Adrenal gland (tissue), 12 donors: Measurements from ENCODE around the gene SUFU. TPM values are rescaled to one million over a fixed set of nuclear protein-coding genes. Genes with fewer than 3 reads are reported as not detected.

Source experiments
- DNase-seq, 7 donors: peaks; one replicate each; pipeline ENCODE4 v3.0.0-alpha.2; 2019 to 2020
- H3K27ac ChIP-seq, 5 donors: fragments of 200-600 bp; sonication (generic) in 4 of 5; 1 replicate in 3 of 5; 2 replicates in 2 of 5; pipeline versions ENCODE4 v1.5.1 to v1.8.0; 2016 to 2020; ENCODE audit warnings: mild to moderate bottlenecking in 1 of 5
- H3K27me3 ChIP-seq: fragments of 200-600 bp; 2 replicates; pipeline ENCODE4 v1.8.0; 2021
- H3K36me3 ChIP-seq, 2 donors: fragments of 200-600 bp; replicated peaks in 1 of 2; 1 replicate in 1 of 2; 2 replicates in 1 of 2; pipeline versions ENCODE4 v1.5.1 to v1.8.0; 2018 to 2022
- H3K4me1 ChIP-seq, 2 donors: fragments of 200-600 bp; replicated peaks in 1 of 2; 1 replicate in 1 of 2; 2 replicates in 1 of 2; pipeline versions ENCODE4 v1.5.1 to v1.8.0; 2018 to 2021
- H3K4me3 ChIP-seq, 4 donors: fragments of 200-600 bp; sonication (generic) in 3 of 4; one replicate each; pipeline ENCODE4 v1.5.1; 2016 to 2018
- H3K9me3 ChIP-seq, 3 donors: fragments of 200-600 bp; sonication (generic) in 1 of 3; replicated peaks in 1 of 3; 1 replicate in 2 of 3; 2 replicates in 1 of 3; pipeline versions ENCODE4 v1.5.1 to v1.8.0; 2016 to 2021
- CTCF ChIP-seq, 6 experiments: fragments of 450-650 bp in 4 of 6; fragments of 200-600 bp in 2 of 6; sonication (generic) in 1 of 6; IDR thresholded peaks; 1 replicate in 5 of 6; 2 replicates in 1 of 6; pipeline versions ENCODE4 v1.5.1 to v1.8.0; 2016 to 2021; ENCODE audit warnings: antibody characterized with exemption in 6 of 6, mild to moderate bottlenecking in 2 of 6, moderate library complexity in 1 of 6
- POLR2A ChIP-seq, 2 donors: fragments of 450-650 bp; IDR thresholded peaks; one replicate each; pipeline ENCODE4 v1.6.1; 2017; ENCODE audit warnings: antibody characterized with exemption in 2 of 2, mild to moderate bottlenecking in 2 of 2, moderate library complexity in 1 of 2
- WGBS, 4 donors: extraction: QIAGEN DNeasy Blood & Tissue Kit in 2 of 4; methylation state at CpG; one replicate each; pipeline versions ENCODE4 v1.1.5 to v1.1.7; 2013 to 2017; 5-methylcytosine and 5-hydroxymethylcytosine counted together
- intact Hi-C, 2 donors: fragments of 100-400 bp; cut with DNase I; formaldehyde crosslinking; loops; one replicate each; pipeline versions ENCODE4 v1.14.1 to v1.15.0; 2022 to 2023
- polyA plus RNA-seq, 3 donors: library from polyadenylated mRNA; stranded (reverse); fragments of 200-250 nt in 2 of 3; fragments of 350-450 nt in 1 of 3; fragmentation: Illumina TruSeq in 1 of 3; extraction: RNeasy Lipid Tissue Mini Kit (QIAGEN cat#74804) in 1 of 3; gene quantifications; one replicate each; pipeline ENCODE4 v1.2.3, GENCODE V29; 2013 to 2014
- total RNA-seq, 9 donors: library from RNA; depleted of rRNA in 4 of 9; stranded (reverse); fragments of >200 nt in 4 of 9; fragments of 120-200 nt in 1 of 9; fragmentation: NEBNext Ultra II Directional in 1 of 9; extraction: Animal tissue kit (Norgen Biotek cat#: 25700) in 1 of 9; gene quantifications; one replicate each; pipeline versions ENCODE4 v1.1.0 to v1.2.4, GENCODE V29; 2013 to 2023
- donor health status: healthy with polysubstance abuse.
- donor health status: Bipolar disorder and iron deficiency.
- donor health status: DM: yes; HTN: yes; CAD: no.
- donor health status: DM: no; HTN: no; CAD: no.
- donor health status: DM: no; HTN: no; CAD: no.
- donor health status: DM: yes; HTN: yes; CAD: no.

SUFU gene
- total and polyA plus RNA-seq, 12 donors: 4.3 to 20.2 (median 11.1) TPM

DNA sequence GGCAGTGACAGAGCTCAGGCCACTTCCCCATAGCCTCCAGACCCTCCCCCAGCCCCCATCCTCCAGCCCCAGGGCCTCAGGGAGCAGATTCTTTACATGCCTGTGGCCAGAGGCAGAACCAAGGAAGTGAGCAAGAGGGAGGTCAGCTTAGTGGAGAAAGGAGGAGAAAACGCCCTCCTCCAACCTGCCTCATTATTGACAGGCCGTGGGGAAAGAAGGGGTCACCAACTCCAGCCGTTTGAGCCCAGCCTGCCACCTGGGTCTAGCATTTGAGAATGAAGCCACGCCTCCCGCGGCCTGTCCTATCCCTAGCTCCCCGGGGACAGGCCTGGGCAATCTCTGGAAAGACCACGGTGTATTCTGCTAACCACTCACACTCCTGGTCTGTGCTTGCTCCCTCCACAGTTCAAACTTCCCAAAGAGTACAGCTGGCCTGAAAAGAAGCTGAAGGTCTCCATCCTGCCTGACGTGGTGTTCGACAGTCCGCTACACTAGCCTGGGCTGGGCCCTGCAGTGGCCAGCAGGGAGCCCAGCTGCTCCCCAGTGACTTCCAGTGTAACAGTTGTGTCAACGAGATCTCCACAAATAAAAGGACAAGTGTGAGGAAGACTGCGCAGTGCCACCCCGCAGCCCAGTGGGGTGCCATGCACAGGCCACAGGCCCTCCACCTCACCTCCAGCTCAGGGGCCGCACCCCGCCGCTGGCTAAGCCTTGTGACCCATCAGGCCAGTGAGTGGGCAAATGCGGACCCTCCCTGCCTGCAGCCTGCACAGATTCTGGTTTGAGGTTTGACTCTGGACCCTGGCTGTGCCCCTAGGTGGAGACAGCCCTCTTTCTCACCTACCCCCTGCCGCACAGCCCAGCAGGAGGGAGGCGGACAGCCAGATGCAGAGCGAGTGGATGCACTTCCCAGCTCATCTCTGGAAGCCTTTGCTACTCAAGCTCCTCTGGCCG is 126.2 kb downstream of the SUFU start:
- WGBS, 4 donors: 83 to 87% (median 85%) methylated on average over 13 to 22 of the region's 22 CpGs
- H3K27me3 ChIP-seq: no peaks in the 10 kb centered on the region
- H3K36me3 ChIP-seq: peaks cover 0 to 11% of the 10 kb centered on the region in 2 donors
- peak overlapping the region in 2 of 5 donors; percentile 78 to 81 for H3K27ac ChIP-seq
- TF ChIP-seq POLR2A (IDR thresholded peaks at IDR 0.05) (no peak), CTCF (IDR thresholded peaks at IDR 0.05) (no peak)
- no peaks in the 10 kb centered on the region for H3K9me3 ChIP-seq
- no peak overlapping the region for H3K4me3 ChIP-seq
- DNase-seq: no peak
- peaks cover 32 to 74% of the 10 kb centered on the region in 2 donors for H3K4me1 ChIP-seq
- intact Hi-C loops: no loop called here

GRCh38 chr10:102630663-102631062 is 126.9 kb downstream of the SUFU start:
- peak overlapping the region in 2 of 5 donors; percentile 70 to 88 for H3K27ac ChIP-seq
- intact Hi-C loops: no loop called here
- peaks cover 32 to 67% of the 10 kb centered on the region in 2 donors for H3K4me1 ChIP-seq
- TF ChIP-seq CTCF (IDR thresholded peaks at IDR 0.05) (no peak), POLR2A (IDR thresholded peaks at IDR 0.05) (no peak)
- H3K27me3 ChIP-seq: no peaks in the 10 kb centered on the region
- H3K9me3 ChIP-seq: no peaks in the 10 kb centered on the region
- no peak overlapping the region for H3K4me3 ChIP-seq
- H3K36me3 ChIP-seq: peaks cover 0 to 11% of the 10 kb centered on the region in 2 donors
- no peak for DNase-seq
- WGBS, 4 donors: 87 to 91% (median 90%) methylated on average over 6 of the region's 6 CpGs

- no peaks in the 10 kb centered on the region for H3K9me3 ChIP-seq
- no peak overlapping the region for H3K4me3 ChIP-seq
- H3K27ac ChIP-seq: peak overlapping the region in 3 of 5 donors; percentile 62 to 88 (median 70)
- peaks cover 0 to 11% of the 10 kb centered on the region in 2 donors for H3K36me3 ChIP-seq
- H3K4me1 ChIP-seq: peaks cover 32 to 63% of the 10 kb centered on the region in 2 donors
- no peak for DNase-seq
- WGBS, 4 donors: 84 to 94% (median 90%) methylated on average over 8 to 10 of the region's 10 CpGs
- TF ChIP-seq CTCF (IDR thresholded peaks at IDR 0.05) (no peak), POLR2A (IDR thresholded peaks at IDR 0.05) (no peak)
- intact Hi-C loops: no loop called here
- no peaks in the 10 kb centered on the region for H3K27me3 ChIP-seq
These were observed 128.0 kb downstream of the SUFU start for GRCh38 chr10:102631525-102632393.
